Measurements from ENCODE around the gene CORT.
"Not testable (repeated sequence)": the region's sequence is repeated elsewhere in the genome, so short reads cannot be mapped to it uniquely, and the experiment has no call there.

- not testable (repeated sequence) for TF ChIP-seq CTCF (IDR thresholded peaks at IDR 0.05); EP300 (IDR thresholded peaks at IDR 0.05); ZNF302 (CRISPR knock-in tag; IDR thresholded peaks at IDR 0.05); POLR2A (IDR thresholded peaks at IDR 0.05; ENCODE audit: low read length); ZFP36 (IDR thresholded peaks at IDR 0.05; ENCODE audit: borderline replicate concordance, partially characterized antibody); BHLHE40 (IDR thresholded peaks at IDR 0.05; ENCODE audit: low read depth, low read length); NR3C1 (IDR thresholded peaks at IDR 0.05); MAX (IDR thresholded peaks at IDR 0.05); ESRRA (IDR thresholded peaks at IDR 0.05; ENCODE audit: borderline replicate concordance, low read length); TFCP2L1 (CRISPR knock-in tag; IDR thresholded peaks at IDR 0.05); REST (IDR thresholded peaks at IDR 0.05); POLR2AphosphoS2 (conservative IDR thresholded peaks at IDR 0.05; ENCODE audit: low read length); USF2 (IDR thresholded peaks at IDR 0.05); JUN (IDR thresholded peaks at IDR 0.05)
Measured at GRCh38 chr1:10426535-10426848, 23.3 kb upstream of the CORT start.

Data from A549 (cell line).